DND-41 (cell line): ENCODE results near the gene LYZL2.

Experiments used
- EZH2 ChIP-seq: IDR thresholded peaks from 3 replicates; pipeline ENCODE4 v1.6.1; 2012; ENCODE audit warnings: borderline replicate concordance, low read depth, mild to moderate bottlenecking, moderate library complexity, low read length, inconsistent platforms; ENCODE audit not compliant: severe bottlenecking
- TF ChIP-seq, protein P1 (sequence below): IDR thresholded peaks from 2 replicates; pipeline ENCODE4 v1.5.1; 2012; ENCODE audit warnings: borderline replicate concordance, low read length, moderate library complexity, mild to moderate bottlenecking; ENCODE audit not compliant: poor library complexity, severe bottlenecking; ENCODE audit errors: extremely low read depth

- TF ChIP-seq, protein P1, sequence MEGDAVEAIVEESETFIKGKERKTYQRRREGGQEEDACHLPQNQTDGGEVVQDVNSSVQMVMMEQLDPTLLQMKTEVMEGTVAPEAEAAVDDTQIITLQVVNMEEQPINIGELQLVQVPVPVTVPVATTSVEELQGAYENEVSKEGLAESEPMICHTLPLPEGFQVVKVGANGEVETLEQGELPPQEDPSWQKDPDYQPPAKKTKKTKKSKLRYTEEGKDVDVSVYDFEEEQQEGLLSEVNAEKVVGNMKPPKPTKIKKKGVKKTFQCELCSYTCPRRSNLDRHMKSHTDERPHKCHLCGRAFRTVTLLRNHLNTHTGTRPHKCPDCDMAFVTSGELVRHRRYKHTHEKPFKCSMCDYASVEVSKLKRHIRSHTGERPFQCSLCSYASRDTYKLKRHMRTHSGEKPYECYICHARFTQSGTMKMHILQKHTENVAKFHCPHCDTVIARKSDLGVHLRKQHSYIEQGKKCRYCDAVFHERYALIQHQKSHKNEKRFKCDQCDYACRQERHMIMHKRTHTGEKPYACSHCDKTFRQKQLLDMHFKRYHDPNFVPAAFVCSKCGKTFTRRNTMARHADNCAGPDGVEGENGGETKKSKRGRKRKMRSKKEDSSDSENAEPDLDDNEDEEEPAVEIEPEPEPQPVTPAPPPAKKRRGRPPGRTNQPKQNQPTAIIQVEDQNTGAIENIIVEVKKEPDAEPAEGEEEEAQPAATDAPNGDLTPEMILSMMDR: no peak
- no peak for TF ChIP-seq EZH2
These were observed 35.5 kb downstream of the LYZL2 start for GRCh38 chr10:30594077-30594476.
